GM18526 (cell line): ENCODE measurements around the gene SKAP1.

Experiments
- POLR2A ChIP-seq: IDR thresholded peaks from 3 replicates; pipeline ENCODE4 v1.6.1; 2011; ENCODE audit not compliant: insufficient read length; ENCODE audit errors: extremely low read depth

Gene SKAP1

DNA sequence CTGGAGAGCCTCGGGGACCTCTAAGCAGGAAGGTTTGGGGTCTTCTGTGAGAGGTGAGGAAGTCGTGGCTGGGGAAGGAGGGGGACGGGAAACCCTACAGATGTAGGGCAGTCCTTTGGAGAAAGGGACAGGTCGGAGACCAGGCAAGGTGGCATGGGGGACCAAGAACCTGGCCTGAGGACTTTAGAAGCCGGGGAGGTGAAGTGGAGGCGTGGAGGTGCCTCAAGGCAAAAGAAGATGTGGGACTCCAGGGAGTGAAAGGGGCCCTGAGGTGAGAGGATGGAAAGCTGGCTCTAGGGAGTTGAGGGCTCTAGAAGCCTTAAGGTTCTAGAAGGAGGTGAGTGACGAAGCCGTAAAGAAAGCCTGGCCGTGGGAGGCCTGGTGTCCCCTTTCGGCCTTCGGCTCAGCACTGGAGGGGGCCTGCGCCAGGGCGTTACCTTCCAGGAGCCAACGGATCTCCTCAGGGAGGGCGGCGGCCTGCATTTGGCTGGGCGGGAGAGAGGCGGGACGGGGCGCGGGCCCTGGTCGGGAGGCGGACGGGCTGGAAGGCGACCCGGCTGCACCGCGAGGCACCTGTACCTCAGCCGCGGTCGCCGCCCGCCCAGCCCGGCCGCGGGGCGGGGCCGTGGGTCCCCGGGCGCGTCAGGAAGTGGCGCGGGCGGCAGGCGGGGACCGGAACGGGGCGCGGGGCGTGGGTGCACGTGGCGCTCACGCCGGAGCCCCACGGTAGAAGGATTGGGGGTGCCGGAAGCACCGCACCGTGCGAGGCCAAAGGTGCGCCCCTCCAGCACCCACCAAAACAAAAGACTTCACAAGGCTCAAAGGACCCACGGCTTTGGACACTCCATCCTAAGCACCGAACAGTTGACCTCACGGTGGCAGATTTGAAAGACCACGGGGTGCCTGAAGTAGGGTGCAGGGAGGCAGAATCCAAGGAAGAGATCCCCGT lies at the start of gene SKAP1:
Gene SKAP1, minus strand, starts transcription at position 577 of the 949 bp plus-strand sequence.
- peak; percentile 65 for TF ChIP-seq POLR2A

DNA sequence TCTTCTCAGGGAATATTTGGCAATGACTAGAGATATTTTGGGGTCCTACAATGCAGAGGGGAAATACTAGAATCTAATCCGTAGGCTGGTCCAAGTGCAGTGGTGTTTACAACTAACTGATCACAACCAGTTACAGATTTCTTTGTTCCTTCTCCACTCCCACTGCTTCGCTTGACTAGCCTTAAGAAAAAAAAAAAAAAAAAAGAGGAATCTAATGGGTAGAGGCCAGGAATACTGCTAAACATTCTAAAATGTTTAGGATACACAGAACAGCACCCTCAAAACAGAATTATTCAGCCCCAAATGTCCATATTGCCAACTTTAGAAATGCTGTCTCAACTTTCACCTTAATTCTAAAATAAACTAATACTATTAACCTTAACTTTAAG lies 49.0 kb upstream of the SKAP1 start:
- TF ChIP-seq POLR2A = no peak

DNA sequence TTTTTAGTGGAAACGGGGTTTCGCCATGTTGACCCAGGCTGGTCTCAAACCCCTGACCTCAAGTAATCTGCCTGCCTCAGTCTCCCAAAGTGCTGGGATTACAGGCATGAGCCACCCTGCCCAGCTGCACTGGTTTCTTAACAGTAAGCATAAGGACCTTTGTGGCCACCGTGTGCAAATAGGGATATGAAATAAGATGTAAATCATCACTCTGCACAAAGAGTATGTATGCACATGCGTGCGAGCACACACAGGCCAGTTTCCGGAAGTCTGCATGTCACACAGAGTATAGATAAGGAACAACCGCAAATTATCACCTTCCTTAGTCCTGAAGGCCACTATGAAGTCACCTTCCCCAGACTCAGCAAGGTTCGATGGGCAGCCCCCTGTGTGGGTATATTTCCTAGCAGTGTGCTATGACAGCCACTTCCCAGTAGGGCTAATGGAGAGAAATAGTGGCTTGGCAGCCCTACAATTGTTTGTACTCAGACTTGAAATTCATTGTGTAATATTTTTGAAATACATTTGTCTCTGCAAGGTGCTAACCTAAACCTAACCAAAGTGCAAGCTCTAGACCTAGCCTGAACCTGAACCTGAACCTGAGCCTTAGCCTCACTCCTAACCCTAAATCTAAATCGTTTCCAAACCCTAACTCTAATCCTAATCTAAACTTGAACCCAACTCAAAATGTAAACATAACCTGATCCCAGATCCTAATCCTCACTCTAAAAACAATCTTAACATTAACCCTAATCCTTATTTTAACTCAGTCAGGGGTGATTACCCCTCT lies 48.4 kb upstream of the SKAP1 start:
- TF ChIP-seq POLR2A = no peak

DNA sequence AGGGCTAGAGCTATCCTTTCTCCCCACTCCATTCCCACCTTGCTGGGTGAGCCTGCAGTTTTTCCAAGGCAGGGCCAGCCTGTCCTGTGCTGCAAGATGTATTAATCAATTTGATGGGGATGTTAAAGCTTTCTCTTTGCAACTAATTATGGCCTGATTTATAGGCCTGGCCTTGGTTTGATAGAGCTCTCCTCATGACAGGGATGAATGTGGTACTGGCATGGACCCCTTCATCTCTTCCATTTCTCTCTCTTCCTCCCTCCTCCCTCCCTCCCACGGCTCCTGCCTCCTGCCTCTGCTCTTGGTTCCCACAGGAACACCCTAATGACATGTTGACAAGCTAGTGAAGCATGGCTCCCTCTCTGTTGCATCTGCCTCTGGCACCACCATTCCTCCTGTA lies 47.2 kb upstream of the SKAP1 start:
- no peak for TF ChIP-seq POLR2A

DNA sequence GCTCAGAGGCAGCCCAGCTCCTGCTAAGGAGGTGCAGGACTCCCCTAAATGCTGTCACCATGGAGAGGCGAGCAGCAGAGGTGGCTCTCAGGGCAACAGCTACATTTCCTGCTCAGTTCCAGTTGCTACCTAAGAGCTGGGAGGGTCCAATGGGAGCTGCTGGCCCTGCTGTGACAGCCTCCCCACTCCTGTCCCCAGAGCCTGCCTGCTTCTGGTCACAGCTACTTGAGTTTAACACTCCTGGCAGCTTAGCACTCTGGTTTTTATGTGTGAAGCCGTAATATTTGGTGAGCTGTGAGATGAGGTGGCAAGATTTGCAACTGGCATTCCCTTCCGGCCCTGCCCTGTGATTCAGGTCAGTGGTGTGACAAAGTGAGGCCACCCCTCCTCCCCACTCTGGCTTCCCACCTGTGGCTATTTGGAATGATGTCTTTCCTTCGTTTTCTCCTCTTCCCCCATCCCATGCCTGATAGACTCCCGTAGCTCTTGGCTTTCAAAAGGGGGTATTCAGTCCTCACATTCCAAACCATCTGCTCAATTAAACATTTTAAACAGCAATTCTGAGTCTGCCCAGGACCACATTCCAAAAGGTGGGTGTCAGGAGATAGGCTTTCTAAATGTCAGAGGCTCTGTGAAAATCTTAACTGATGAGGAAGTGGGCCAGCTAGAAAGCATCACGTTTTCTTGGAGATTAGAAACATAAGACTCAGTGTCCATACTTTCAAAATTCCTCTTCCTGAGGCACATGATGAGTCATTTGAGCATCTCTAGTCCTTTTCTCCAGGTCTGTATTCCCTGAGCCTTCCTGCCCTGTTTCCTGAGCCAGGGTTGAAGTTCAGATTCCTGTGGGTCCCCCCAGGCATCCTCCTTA lies 42.6 kb upstream of the SKAP1 start:
- TF ChIP-seq POLR2A = no peak

DNA sequence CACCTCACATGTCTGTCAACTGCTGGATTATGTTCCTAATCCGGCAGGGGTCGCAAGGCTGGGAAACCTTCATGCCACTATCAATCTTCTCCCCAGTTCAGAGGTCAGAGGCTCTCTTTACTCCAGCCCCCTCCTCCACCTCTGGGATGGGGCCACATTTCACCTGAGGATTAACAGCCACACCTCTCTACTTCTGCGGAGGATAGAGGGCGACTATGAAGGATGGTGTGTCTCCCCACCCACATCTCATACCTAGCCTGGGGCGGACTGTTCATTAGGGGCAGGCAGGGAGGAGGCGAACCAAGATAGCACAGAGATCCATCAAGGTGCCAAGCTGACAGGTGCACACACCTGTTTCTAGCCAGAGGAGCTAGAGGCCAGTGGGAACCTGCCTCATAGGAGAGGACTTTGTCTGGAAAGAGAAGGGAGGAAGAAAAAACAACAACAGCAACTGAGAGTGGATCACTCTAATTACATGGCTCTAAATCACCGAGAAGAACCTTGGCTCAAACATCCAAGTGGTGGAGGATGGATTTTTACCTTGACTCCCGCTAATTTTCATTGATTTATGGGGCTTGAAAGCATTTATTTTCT lies 41.9 kb upstream of the SKAP1 start:
- TF ChIP-seq POLR2A = no peak

DNA sequence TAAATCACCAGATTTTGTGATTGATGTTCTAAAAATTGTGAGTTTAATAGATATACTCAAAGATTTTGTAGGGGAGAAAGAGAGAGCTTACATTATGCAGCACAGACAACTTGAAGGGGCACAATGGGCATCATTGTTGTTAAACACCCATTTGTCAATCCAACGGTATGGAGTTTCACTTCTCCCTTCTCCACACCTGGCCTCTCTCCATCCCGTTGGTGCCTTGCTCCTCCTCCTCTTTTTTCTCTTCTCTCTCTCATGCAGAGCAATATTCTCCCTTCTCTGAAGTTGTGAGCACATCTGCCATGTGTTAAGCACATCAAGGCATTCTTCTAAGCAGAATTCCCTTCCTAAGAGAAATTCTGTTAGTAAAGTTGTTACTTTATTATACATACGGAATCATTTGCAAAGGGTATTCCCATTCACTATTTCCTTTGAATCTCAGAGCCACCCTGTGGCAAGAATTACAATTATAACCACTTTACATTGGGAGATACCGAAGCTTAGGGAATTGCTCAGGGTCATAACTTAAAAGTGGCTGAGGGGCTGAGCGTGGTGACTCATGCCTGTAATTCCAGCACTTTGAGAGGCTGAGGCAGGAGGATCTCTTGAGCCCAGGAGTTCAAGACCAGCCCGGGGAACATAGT lies 40.5 kb upstream of the SKAP1 start:
- no peak for TF ChIP-seq POLR2A

DNA sequence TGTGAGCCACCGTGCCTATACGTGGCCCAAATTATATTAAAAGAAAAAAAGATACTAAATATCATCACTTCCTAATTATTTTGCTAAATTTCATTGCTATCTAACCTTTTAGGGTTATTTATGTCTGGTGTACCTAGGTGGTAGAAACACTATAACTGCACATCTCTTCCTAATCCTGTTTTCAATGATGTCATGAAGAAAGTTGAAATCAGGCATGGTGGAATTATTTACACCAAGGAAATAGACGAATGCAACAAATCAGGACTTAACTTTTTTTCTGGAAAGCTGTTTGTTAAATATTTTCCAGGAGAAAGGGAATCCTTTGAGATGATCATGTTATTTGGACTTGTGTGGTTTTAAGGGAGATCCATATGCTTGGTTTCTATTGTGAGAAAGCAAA lies 39.2 kb upstream of the SKAP1 start:
- TF ChIP-seq POLR2A = no peak

DNA sequence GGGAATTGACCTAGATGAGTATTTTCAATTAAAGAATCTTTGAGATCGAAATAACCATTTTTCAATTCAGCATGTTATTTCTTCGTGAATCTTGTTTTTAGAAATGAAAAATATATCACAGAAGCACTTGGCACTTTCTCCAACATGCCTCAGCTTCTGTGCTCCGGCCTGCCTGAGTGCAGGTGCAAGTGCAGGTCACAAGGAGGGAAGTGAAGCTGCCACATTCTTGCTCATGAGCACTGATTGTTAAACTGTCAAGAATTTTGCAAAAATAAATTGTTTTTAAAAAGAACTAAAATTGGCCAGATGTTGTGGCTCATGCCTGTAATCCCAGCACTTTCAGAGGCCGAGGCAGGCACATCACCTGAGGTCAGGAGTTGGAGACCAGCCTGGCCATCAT lies 38.3 kb upstream of the SKAP1 start:
- no peak for TF ChIP-seq POLR2A

DNA sequence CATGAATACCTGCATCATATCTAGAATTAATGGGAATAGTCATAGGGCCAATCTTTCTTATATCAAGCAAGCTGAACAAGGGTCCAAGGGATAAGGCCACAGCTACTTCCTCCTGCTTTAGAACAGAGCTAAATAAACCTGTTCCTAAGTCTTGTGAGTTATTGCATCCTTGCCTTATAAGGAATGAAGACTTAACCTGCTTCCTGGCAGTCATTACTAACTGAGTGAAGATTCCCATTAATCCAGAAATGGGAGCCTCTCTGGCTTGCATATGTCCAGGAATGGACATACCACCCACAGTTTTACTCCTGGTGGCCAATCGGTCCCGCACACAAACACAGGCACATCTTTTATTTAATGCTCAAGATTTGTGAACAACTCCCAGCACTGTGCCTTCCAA lies 35.9 kb upstream of the SKAP1 start:
- TF ChIP-seq POLR2A = no peak

DNA sequence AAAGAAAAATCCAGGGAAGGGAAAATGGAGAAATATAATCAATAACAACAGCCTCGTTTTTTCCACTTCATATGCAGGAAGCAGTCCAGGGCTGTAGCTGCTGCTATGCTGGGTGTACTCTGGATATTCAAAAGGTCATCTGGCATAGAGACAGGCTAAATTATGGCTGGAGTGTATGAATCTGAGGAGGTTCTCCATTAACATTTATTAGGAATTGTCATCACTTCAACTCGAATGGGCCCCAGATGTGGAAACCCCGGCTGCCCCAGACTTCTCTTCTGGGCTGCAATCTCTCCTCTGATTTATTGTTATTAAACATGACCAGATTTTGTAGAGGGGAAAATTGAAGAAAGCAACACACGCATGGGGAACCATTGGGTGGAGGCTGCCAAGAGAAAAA lies 33.5 kb upstream of the SKAP1 start:
- no peak for TF ChIP-seq POLR2A

DNA sequence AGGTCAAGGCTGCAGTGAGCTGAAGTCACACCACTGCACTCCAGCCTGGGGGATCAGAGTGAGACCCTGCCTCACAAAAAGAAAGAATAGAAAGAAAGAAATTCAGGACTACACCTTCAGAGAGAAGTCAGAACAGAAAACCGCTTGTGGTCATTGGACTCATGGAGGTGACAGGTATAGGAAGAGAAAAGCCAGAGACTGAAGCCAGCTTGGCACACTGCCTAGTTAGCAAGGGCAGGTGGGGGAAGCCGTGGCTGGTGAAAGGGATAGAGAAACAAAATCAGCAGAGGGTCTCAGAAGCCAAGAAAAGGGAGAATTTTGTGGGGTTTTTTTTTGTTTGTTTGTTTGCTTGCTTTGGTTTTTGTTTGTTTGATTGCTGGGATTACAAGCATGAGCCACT lies 32.9 kb upstream of the SKAP1 start:
- TF ChIP-seq POLR2A = no peak

DNA sequence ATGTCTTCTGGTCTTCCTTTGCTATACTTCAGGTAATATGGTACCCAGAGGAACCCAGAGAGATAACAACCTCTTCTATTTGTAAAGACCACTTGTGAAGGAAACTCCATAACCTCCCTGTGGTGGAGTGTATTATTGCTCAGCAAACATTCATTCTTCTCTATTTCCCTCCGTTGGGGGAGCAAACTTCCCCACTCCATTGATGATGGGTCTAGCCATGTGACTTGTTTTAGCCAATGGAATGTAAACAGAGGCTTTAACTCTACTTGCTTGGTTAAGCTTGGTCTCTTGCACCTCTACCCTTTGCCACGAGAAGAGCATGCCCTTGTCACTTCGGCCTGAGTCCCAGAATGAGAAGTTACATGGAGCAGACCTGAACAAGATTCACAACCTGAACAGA lies 30.0 kb upstream of the SKAP1 start:
- no peak for TF ChIP-seq POLR2A

DNA sequence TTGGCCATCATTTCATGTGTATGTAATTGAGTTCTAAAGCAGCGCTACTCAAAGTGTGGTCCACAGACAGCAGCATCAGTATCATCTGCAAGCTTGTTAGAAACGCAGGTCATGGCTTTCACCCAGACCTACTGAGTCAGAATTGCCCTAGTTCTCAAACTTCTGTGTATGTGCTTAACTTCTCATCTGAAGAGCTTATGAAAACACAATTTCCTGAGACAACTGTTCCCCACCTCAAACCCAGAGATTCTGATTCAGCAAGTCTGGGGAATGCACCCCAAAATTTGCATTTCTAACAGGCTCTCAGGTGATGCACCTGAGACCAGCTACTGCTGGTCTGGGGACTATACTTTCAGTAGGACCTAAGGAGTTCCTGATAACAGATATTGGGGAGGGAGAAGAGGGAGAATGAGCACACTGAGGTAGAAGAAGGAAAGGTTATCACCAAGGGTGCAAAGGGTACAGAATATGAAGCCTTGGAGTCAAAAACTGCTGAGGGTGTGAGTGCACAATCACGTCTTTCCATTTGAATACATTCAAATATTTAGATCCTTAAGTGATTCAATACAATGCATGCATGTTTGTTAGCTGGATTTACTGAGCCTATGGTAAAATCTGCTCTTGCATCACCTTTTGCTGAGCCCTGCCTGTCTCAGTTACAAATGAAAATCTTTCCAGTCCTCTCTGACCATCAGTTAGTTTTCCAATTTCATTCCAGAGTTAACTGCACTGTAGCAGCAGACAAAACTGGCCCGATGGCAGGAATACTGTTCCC lies 29.2 kb upstream of the SKAP1 start:
- no peak for TF ChIP-seq POLR2A
